OCI-LY7 (cell line): ENCODE data around the gene KCTD8.

Source experiments
- CTCF ChIP-seq: fragments of 200-600 bp; sonication (generic); conservative IDR thresholded peaks from 2 replicates; pipeline ENCODE4 v1.5.1; 2014; ENCODE audit warnings: mild to moderate bottlenecking, antibody characterized with exemption, low read length, moderate library complexity, mixed read lengths
- EZH2phosphoT487 ChIP-seq: fragments of 200-600 bp; sonication (generic); IDR thresholded peaks from 2 replicates; pipeline ENCODE4 v1.6.1; 2018; ENCODE audit warnings: low read depth, borderline replicate concordance, mild to moderate bottlenecking, mixed run types, antibody characterized with exemption, low read length, moderate library complexity, mixed read lengths

DNA sequence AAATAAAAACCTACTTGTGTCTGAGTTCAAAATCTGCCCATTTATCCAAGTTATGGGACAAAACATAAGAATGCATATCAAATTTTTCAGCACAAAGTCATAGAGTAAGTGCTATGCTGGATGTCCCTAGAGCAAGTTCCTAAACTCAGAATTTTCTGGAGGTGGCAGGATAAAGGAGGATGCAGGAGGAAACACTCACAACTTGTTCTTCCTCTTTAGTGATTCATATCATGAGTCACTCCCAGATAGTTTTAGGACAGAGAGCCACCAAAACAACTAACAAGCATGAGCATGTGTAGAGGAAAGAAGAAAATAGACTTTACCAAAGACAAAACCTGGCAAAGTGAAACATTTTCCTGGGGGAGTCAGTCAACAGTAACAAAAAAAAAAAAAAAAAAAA lies 302.7 kb downstream of the KCTD8 start:
- no peak for TF ChIP-seq CTCF
- no peak for TF ChIP-seq EZH2phosphoT487
